Breast epithelium (tissue), 4 donors: ENCODE results near the gene FCAMR. TPM values are rescaled to one million over a fixed set of nuclear protein-coding genes. Genes with fewer than 3 reads are reported as not detected.
"Not testable (repeated sequence)": the region's sequence is repeated elsewhere in the genome, so short reads cannot be mapped to it uniquely, and the experiment has no call there.

ENCODE experiments used
- DNase-seq, 2 donors: peaks; one replicate each; pipeline ENCODE4 v3.0.0-alpha.2; 2019; ENCODE audit warnings: low spot score in 2 of 2
- H3K27ac ChIP-seq, 2 donors: fragments of 200-600 bp; sonication (generic) in 1 of 2; one replicate each; pipeline ENCODE4 v1.5.1; 2016 to 2019; ENCODE audit warnings: mild to moderate bottlenecking in 1 of 2
- H3K27me3 ChIP-seq, 2 donors: fragments of 200-600 bp; sonication (generic) in 1 of 2; one replicate each; pipeline versions ENCODE4 v1.5.1 to v1.6.0; 2017 to 2019; ENCODE audit warnings: control low read depth in 1 of 2, mild to moderate bottlenecking in 1 of 2
- H3K36me3 ChIP-seq: fragments of 200-600 bp; one replicate; pipeline ENCODE4 v1.5.1; 2019
- H3K4me1 ChIP-seq, 2 donors: fragments of 200-600 bp; sonication (generic); one replicate each; pipeline ENCODE4 v1.5.1; 2016 to 2019; ENCODE audit warnings: control low read depth in 1 of 2
- H3K4me3 ChIP-seq, 3 donors: fragments of 200-600 bp; sonication (generic); 1 replicate in 2 of 3; 2 replicates in 1 of 3; pipeline ENCODE4 v1.5.1; 2016 to 2019; ENCODE audit warnings: mild to moderate bottlenecking in 3 of 3, moderate library complexity in 2 of 3
- H3K9me3 ChIP-seq, 2 donors: fragments of 200-600 bp; sonication (generic) in 1 of 2; one replicate each; pipeline ENCODE4 v1.5.1; 2016 to 2019; ENCODE audit warnings: control low read depth in 1 of 2
- CTCF ChIP-seq, 3 donors: fragments of 450-650 bp; IDR thresholded peaks; one replicate each; pipeline ENCODE4 v1.5.1; 2016 to 2017; ENCODE audit warnings: antibody characterized with exemption in 3 of 3, mild to moderate bottlenecking in 3 of 3, moderate library complexity in 3 of 3
- POLR2A ChIP-seq: fragments of 450-650 bp; IDR thresholded peaks from one replicate; pipeline ENCODE4 v1.6.1; 2016; ENCODE audit warnings: antibody characterized with exemption, mild to moderate bottlenecking, moderate library complexity
- POLR2AphosphoS5 ChIP-seq, 3 donors: sonication (generic); formaldehyde crosslinking; IDR thresholded peaks; one replicate each; pipeline ENCODE4 v1.6.1; 2017; ENCODE audit warnings: antibody characterized with exemption in 3 of 3
- intact Hi-C: fragments of 100-400 bp; cut with DNase I; formaldehyde crosslinking; loops from one replicate; pipeline ENCODE4 v1.15.1; 2023; ENCODE audit warnings: low total_unique reads
- total RNA-seq, 3 donors: library from RNA; depleted of rRNA; stranded (reverse); fragments of >200 nt; gene quantifications; one replicate each; pipeline ENCODE4 v1.1.0, GENCODE V29; 2016

The FCAMR gene
- total RNA-seq, 3 donors from 2014 or later = not detected

- Histone ChIP-seq H3K27ac (no peak overlapping the region), H3K9me3 (no peaks in the 10 kb centered on the region), H3K27me3 (no peaks in the 10 kb centered on the region), H3K4me3 (no peak overlapping the region), H3K36me3 (no peaks in the 10 kb centered on the region), H3K4me1 (no peaks in the 10 kb centered on the region)
- TF ChIP-seq POLR2AphosphoS5 (IDR thresholded peaks at IDR 0.05) (no peak), CTCF (IDR thresholded peaks at IDR 0.05) (no peak), POLR2A (no peak)
- no peak for DNase-seq
- intact Hi-C loops = no loop called here
These were observed 44.0 kb downstream of the FCAMR start for GRCh38 chr1:206926286-206926685.

GRCh38 chr1:206925106-206925736, 45.0 kb downstream of the FCAMR start:
- H3K36me3 ChIP-seq = no peaks in the 10 kb centered on the region
- H3K27ac ChIP-seq = no peak overlapping the region
- no peaks in the 10 kb centered on the region for H3K9me3 ChIP-seq
- no peaks in the 10 kb centered on the region for H3K4me1 ChIP-seq
- no peak for DNase-seq
- intact Hi-C loops = no loop called here
- no peaks in the 10 kb centered on the region for H3K27me3 ChIP-seq
- TF ChIP-seq POLR2AphosphoS5 (IDR thresholded peaks at IDR 0.05) = no peak
- no peak for TF ChIP-seq POLR2A
- TF ChIP-seq CTCF (IDR thresholded peaks at IDR 0.05) = no peak
- H3K4me3 ChIP-seq = no peak overlapping the region

GRCh38 chr1:206924592-206925105, 45.6 kb downstream of the FCAMR start:
- no peaks in the 10 kb centered on the region for H3K9me3 ChIP-seq
- H3K4me3 ChIP-seq = no peak overlapping the region
- no peak overlapping the region for H3K27ac ChIP-seq
- no peaks in the 10 kb centered on the region for H3K4me1 ChIP-seq
- TF ChIP-seq POLR2A (no peak), POLR2AphosphoS5 (IDR thresholded peaks at IDR 0.05) (no peak), CTCF (IDR thresholded peaks at IDR 0.05) (no peak)
- DNase-seq = no peak
- no peaks in the 10 kb centered on the region for H3K27me3 ChIP-seq
- intact Hi-C loops = no loop called here
- no peaks in the 10 kb centered on the region for H3K36me3 ChIP-seq

DNA sequence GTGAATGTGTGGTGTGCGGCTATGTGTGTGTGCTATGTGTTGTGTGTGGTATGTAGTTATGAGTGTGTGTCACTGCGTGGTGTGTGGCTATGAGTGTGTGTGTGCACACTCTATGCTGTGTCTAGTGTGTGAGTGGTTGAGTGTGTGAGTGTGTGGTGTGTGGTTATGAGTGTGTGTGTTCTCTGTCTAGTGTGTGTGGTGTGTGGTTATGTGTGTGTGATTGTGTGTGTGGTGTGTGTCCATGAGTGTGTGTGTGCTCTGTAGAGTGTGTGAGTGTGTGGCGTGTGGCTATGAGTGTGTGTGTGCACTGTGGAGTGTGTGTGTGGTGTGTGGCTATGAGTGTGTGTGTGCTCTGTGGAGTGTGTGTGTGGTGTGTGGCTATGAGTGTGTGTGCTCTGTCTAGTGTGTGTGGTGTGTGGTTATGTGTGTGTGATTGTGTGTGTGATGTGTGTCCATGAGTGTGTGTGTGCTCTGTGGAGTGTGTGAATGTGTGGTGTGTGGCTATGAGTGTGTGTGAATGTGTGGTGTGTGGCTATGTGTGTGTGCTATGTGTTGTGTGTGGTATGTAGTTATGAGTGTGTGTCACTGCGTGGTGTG, 46.2 kb downstream of the FCAMR start:
- H3K36me3 ChIP-seq, DNase-seq, intact Hi-C loops, H3K9me3 ChIP-seq, H3K27me3 ChIP-seq, H3K27ac ChIP-seq, H3K4me1 ChIP-seq, H3K4me3 ChIP-seq: not testable (repeated sequence)

- Histone ChIP-seq H3K4me3 (no peak overlapping the region), H3K27ac (peak overlapping the region; percentile 30 to 48), H3K9me3 (no peaks in the 10 kb centered on the region), H3K36me3 (no peaks in the 10 kb centered on the region), H3K4me1 (no peaks in the 10 kb centered on the region), H3K27me3 (no peaks in the 10 kb centered on the region)
- TF ChIP-seq POLR2AphosphoS5 (IDR thresholded peaks at IDR 0.05) (no peak), POLR2A (no peak), CTCF (IDR thresholded peaks at IDR 0.05) (no peak)
- DNase-seq = no peak
- intact Hi-C loops = no loop called here
These were observed 47.0 kb downstream of the FCAMR start for GRCh38 chr1:206923009-206923960.
